Measurements from ENCODE around the gene RABAC1. TPM values are rescaled to one million over a fixed set of nuclear protein-coding genes. Genes with fewer than 3 reads are reported as not detected.

RABAC1 gene
- total RNA-seq, 1 experiment from 2014 or later, result 94.0 TPM

GRCh38 chr19:41965106-41965505 lies 6.0 kb upstream of the RABAC1 start:
- H3K9ac ChIP-seq (ENCODE audit: extremely low read depth, insufficient read length, low read length), result no peak overlapping the region
- Mint-ChIP-seq H3K9me3 (no peaks in the 10 kb centered on the region), H3K27ac (no peak overlapping the region), H3K27me3 (ENCODE audit: low read depth) (no peaks in the 10 kb centered on the region), H3K36me3 (ENCODE audit: insufficient read depth in 1 of 3, low read depth in 3 of 3) (peaks cover 0 to 11% (median 2%) of the 10 kb centered on the region in 3 experiments; a peak in 2 of 7 replicates), H3K4me1 (peaks cover 0 to 8% of the 10 kb centered on the region in 2 experiments; a peak in 2 of 4 replicates), H3K4me3 (no peak overlapping the region)
- no peaks in the 10 kb centered on the region for H3K4me1 ChIP-seq (ENCODE audit: insufficient read depth, low read length)
- H3K23me2 ChIP-seq (ENCODE audit: insufficient read length, low read depth, low read length, poor library complexity, severe bottlenecking), result no peaks in the 10 kb centered on the region
- H3K27me3 ChIP-seq (ENCODE audit: insufficient read depth, low read length), result no peaks in the 10 kb centered on the region
- no peak overlapping the region for H3K27ac ChIP-seq (ENCODE audit: insufficient read length, low read depth, low read length)
- TF ChIP-seq CTCF (conservative IDR thresholded peaks at IDR 0.05), result no peak
- H2BK15ac ChIP-seq (ENCODE audit: low read depth, low read length), result no peak overlapping the region
- no peak overlapping the region for H3K4ac ChIP-seq (ENCODE audit: low read depth, low read length)
- no peak overlapping the region for H2AK5ac ChIP-seq (ENCODE audit: insufficient read length, low read length)
- no peak overlapping the region for H4K91ac ChIP-seq (ENCODE audit: insufficient read length, low read depth, low read length)
- no peaks in the 10 kb centered on the region for H3K79me1 ChIP-seq (ENCODE audit: insufficient read depth, low read depth, low read length, poor library complexity, severe bottlenecking)
- no peak overlapping the region for H4K5ac ChIP-seq (ENCODE audit: insufficient read length, low read depth, low read length)
- DNase-seq, result no peak
- H4K8ac ChIP-seq (replicated peaks; ENCODE audit: insufficient read length, low read depth, low read length), result no peak overlapping the region
- no peak overlapping the region for H2BK20ac ChIP-seq (ENCODE audit: low read depth, low read length, poor library complexity, severe bottlenecking)
- no peaks in the 10 kb centered on the region for H3K9me3 ChIP-seq (ENCODE audit: control insufficient read depth, low read depth, low read length)
- H3K14ac ChIP-seq (ENCODE audit: insufficient read depth, low read length), result no peak overlapping the region
- H2BK120ac ChIP-seq (ENCODE audit: low read depth, low read length, poor library complexity, severe bottlenecking), result no peak overlapping the region
- no peak overlapping the region for H2BK5ac ChIP-seq (ENCODE audit: insufficient read length, low read length)
- H3K56ac ChIP-seq (ENCODE audit: insufficient read length, low read depth, low read length), result no peak overlapping the region
- H3K23ac ChIP-seq (ENCODE audit: insufficient read length, low read depth, low read length), result no peak overlapping the region
- no peaks in the 10 kb centered on the region for H4K20me1 ChIP-seq (ENCODE audit: control insufficient read depth, insufficient read depth, insufficient read length)
- H2AFZ ChIP-seq (ENCODE audit: low read length), result no peak overlapping the region
- no peak overlapping the region for H3T11ph ChIP-seq (ENCODE audit: low read length)
- no peak overlapping the region for H3K18ac ChIP-seq (ENCODE audit: insufficient read length, low read depth, low read length)
- no CpG with 5 or more reads among the region's 5 CpGs for WGBS (ENCODE audit: extremely low coverage, insufficient read length, low lambda C conversion rate)
- no peaks in the 10 kb centered on the region for H3K79me2 ChIP-seq (ENCODE audit: insufficient read depth, low read length)
- H3K4me2 ChIP-seq (ENCODE audit: insufficient read depth, insufficient read length, low read length), result no peak overlapping the region
- no peak overlapping the region for H2BK12ac ChIP-seq (ENCODE audit: insufficient read length, low read depth, low read length)
